GM18867 (cell line): ENCODE data around the gene CPB2.

ENCODE experiments used
- ATAC-seq: cut with Tn5 transposase; IDR thresholded peaks from one replicate; pipeline ENCODE4 v1.9.1; 2021; ENCODE audit warnings: mild to moderate bottlenecking, moderate library complexity; ENCODE audit not compliant: unreplicated experiment

CPB2 gene

GRCh38 chr13:46127358-46128023, 22.7 kb upstream of the CPB2 start:
- ATAC-seq: no peak

- peak; percentile 66 for ATAC-seq
These were observed 21.9 kb upstream of the CPB2 start for GRCh38 chr13:46126552-46127357.

DNA sequence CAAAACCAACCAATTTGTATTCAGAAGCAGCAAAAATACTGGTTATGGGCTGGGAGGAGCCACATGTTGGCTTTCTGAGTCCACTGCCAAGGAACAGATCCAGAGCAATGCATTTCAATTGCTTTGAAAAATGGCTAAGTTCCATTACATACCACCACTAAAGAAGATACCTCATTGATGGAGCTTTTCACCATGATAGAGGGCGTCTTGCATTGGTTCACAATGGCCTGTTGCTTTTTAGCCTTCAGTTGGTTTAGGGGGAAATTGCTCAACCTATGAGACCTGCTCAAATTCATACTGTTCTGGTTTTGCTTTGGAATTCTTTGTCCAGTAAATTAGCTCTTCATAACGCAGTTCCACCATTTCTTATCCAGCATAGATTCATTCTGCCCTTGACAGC, 21.2 kb upstream of the CPB2 start:
- no peak for ATAC-seq

DNA sequence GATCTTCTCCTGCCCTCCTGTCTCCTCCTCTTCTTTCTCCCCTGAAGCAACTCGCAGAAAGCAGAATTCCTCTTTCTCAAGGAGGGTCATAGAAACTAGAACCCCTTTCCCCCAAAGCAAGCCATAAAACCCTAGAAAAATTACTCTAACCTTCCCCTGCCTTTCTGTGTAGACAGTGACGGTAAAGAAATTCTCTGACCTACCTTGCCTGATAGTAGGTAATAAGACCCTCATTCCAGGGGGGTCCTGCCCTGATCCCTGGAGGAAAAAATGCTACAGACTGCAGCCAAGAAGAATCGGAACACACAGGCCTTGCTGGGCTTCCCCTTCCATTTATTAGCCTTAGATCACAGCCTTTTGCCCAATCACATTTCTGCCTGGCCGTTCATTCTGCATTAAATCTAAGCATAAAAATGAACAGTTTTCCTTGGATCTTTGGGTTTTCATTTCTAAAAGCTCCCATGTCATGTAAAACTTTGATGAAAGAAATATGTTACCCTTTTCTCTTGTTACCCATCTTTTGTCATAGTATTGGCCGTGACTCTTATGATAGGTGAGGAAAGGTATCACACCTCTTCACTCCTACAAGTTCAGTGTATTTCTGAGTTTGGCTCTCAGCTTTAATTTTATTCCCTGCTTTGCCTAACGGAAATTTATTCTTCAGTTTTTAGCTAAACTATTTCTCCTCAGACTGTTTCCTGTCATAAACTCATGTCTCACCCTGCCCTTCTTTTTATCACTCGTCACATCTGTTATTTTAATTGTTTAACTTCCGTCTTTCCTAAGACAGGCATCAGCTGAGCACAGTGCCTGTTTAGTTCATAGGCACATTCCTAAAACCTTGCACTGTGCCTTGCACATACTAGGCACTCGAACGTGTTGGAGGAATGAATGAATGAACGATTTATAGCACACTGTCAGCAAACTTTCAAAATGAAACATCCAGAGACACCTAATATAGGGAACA, 20.4 kb upstream of the CPB2 start:
- no peak for ATAC-seq

- ATAC-seq: peak; percentile 34
These were observed 19.7 kb upstream of the CPB2 start for GRCh38 chr13:46124531-46124966.

DNA sequence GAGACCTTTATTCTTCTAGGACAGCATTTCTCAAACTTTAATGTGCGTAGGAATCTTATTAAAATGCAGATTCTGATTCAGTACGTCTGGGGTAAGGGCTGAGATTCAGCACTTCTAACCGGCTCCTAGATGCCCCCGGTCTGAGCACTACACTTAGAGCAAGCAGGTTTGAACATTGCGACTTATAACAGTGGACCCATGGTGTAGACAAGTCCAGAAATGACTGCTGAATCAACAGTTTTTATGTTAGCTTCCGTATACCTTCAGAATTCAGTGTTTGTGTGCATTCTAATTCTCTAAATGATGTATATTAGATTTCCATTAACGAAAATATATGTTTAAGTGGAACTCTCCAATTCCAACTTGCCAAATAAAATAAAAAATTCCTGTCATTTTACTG, 17.5 kb upstream of the CPB2 start:
- no peak for ATAC-seq

DNA sequence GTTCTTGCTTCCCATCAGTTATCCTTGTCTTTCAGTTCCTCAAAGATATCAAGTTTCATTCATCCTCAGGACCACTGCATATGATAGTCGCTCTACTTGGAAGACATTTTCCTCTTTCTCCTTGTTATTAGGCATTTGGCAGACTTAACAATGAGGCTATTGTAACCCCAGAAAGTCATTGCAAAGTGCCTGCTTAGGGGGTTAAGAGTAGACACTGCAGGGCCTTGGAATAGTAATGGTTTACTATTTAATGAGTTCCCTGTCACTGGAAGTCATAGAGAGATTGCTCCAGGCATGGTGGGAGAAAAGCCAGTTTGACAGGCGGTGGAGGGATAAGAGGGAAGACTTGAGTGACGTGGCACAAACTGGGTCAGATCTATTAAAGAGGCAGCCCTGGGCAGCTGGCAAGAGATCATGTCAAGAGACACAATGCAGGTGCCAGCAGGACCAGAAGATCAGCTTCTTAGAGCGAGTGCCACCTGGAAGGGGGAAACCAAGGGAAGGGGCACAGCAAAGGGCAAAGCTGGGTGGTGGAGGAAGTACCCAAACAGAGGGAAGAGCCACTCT, 16.8 kb upstream of the CPB2 start:
- ATAC-seq: no peak

- ATAC-seq: no peak
These were observed 16.2 kb upstream of the CPB2 start for GRCh38 chr13:46121033-46121432.

- no peak for ATAC-seq
These were observed 15.2 kb upstream of the CPB2 start for GRCh38 chr13:46119883-46120614.

DNA sequence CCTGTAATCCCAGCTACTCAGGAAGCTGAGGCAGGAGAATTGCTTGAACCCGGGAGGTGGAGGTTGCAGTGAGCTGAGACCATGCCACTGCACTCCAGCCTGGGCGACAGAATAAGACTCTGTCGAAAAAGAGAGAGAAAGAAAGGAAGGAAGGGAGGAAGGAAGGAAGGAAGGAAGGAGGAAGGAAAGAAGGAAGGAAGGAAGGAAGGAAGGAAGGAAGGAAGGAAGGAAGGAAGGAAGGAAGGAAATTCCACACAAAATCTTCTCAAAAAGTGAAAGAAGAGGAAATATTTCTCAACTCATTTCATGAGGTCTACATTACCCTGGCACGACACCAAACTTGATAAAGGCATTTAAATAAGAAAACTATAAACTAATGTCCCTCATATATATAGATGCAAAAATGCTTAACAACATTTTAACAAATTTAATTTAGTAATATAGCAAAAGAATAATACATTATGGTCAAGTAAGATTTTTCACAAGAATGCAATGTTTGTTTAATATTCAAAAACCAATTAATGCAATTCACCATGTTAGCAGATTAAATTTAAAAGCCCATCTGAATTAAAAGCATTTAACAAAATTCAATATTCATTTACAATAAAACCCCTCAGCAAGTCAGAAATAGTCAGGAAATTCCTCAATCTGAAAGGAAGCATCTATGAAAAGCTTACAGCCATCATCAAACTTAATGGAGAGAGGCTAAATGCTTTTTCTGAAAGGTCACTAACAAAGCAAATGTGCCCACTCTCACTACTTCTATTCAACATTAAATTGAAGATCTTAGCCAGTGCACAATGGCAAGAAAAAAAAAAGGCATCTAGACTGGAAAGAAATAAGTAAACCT, 12.0 kb upstream of the CPB2 start:
- no peak for ATAC-seq

DNA sequence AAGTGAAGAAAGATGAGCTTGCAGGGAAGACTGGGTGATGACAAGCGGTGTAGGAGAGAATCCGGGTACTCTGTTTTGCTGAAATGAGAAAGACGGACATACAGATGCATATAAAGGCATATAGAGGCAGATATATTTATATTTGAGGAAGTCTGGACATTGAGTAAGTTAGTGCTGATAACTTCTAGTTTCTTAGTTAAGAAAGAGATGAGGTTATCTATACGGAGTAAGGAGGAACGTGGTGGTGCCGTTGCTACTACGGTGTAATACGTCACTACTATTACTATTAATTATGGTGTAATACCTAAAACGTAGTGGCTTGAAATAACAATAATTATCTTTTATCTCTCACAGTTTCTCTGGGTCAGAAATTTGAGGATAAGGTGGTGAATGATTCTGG, 9.8 kb upstream of the CPB2 start:
- ATAC-seq: no peak

GRCh38 chr13:46113596-46113995, 8.8 kb upstream of the CPB2 start:
- ATAC-seq: no peak

- ATAC-seq: no peak
These were observed 6.3 kb upstream of the CPB2 start for GRCh38 chr13:46111151-46111550.

GRCh38 chr13:46109451-46109850, 4.6 kb upstream of the CPB2 start:
- no peak for ATAC-seq

- ATAC-seq: peak; percentile 49
These were observed 2.1 kb upstream of the CPB2 start for GRCh38 chr13:46106839-46107371.

GRCh38 chr13:46103037-46103436, 1.8 kb downstream of the CPB2 start:
- ATAC-seq: no peak

DNA sequence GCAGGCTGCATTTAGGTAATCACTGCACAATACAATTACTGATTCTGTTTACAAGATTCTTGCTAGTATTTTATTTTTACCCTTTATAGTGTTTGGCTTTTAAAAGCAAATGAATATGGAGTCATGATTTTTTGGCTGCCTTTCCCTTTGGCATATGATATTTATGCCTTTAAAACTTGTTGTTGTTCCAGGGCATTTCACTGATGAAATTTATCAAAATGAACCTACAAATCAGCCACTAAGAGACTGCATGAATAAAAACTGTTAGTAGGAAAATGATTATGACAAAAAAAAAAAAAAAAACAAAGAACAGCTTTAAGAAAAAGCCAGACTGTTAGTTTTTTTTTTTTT, 2.6 kb downstream of the CPB2 start:
- no peak for ATAC-seq

DNA sequence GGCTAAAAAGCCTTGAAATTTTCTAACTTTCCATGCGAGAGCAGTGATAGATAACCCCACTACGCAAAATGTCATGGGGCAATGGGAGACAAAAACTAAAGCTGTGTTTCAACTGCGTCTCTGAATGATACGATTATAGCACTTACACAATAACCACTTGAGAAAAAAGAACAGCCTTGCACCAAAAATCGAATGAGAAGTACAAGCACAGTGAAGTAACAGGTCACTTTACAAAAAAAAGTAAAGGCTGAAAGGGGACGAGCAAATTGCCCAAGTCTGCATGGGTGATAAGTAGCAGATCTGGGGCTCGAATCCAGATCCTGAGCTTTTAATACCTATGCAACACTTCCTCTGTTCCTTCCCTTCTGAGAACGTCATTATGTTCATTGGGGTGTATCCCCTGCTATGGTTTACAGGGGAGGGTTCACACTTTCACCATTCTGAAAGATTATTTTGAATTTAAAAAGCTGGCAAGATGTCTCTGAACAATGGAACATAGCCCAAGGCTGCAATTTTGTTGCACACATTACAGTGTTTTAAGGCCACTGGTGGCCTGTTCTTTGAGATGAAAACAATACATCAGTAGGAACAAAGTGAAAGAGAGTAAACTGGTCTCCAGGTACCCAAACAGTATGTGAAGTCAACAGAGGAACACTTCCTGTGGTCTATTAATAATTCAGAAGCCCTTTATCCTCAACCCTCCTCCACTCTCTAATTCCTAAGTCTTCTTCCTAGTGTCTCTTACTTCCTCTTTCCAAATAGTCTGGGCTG, 3.2 kb downstream of the CPB2 start:
- no peak for ATAC-seq
